Activated CD4-positive, alpha-beta T cell treated with anti-CD3 and anti-CD28 coated beads, Interleukin-2, Interleukin-4, amounts not matched to agents 100 ng/mL and 50 ng/mL, durations not matched to agents 16 hours and 8 hours (primary cell): Measurements from ENCODE around the gene SBK3.
"Not testable (repeated sequence)": the region's sequence is repeated elsewhere in the genome, so short reads cannot be mapped to it uniquely, and the experiment has no call there.

Experiments used
- DNase-seq: peaks from one replicate; pipeline ENCODE4 v3.0.0-alpha.2; 2020; ENCODE audit warnings: low spot score

SBK3 gene

GRCh38 chr19:55516878-55517620 is 28.3 kb downstream of the SBK3 start:
- DNase-seq, result peak; percentile 95

GRCh38 chr19:55508120-55508519 is 37.2 kb downstream of the SBK3 start:
- DNase-seq, result no peak

- no peak for DNase-seq
These were observed 40.4 kb downstream of the SBK3 start for GRCh38 chr19:55504981-55505380.

GRCh38 chr19:55504252-55504603 is 41.1 kb downstream of the SBK3 start:
- no peak for DNase-seq

- DNase-seq, result peak; percentile 92
These were observed 41.7 kb downstream of the SBK3 start for GRCh38 chr19:55503502-55504251.

- DNase-seq, result no peak
These were observed 42.2 kb downstream of the SBK3 start for GRCh38 chr19:55503157-55503501.

- DNase-seq, result no peak
These were observed 43.0 kb downstream of the SBK3 start for GRCh38 chr19:55502197-55502952.

GRCh38 chr19:55500368-55500952 is 44.9 kb downstream of the SBK3 start:
- DNase-seq, result no peak

- no peak for DNase-seq
These were observed 47.0 kb downstream of the SBK3 start for GRCh38 chr19:55498246-55498840.

- no peak for DNase-seq
These were observed 47.6 kb downstream of the SBK3 start for GRCh38 chr19:55497763-55498162.

GRCh38 chr19:55496820-55497219 is 48.5 kb downstream of the SBK3 start:
- DNase-seq, result not testable (repeated sequence)

GRCh38 chr19:55495646-55496349 is 49.5 kb downstream of the SBK3 start:
- DNase-seq, result no peak

GRCh38 chr19:55494172-55494761 is 51.1 kb downstream of the SBK3 start:
- DNase-seq, result no peak

GRCh38 chr19:55493645-55494171 is 51.6 kb downstream of the SBK3 start:
- no peak for DNase-seq

- no peak for DNase-seq
These were observed 52.2 kb downstream of the SBK3 start for GRCh38 chr19:55493052-55493644.

- no peak for DNase-seq
These were observed 52.9 kb downstream of the SBK3 start for GRCh38 chr19:55492362-55492944.

GRCh38 chr19:55491546-55492360 is 53.6 kb downstream of the SBK3 start:
- DNase-seq, result no peak
